AG04449 (cell line): ENCODE data around the gene GPD2.
"Not testable (repeated sequence)": the region's sequence is repeated elsewhere in the genome, so short reads cannot be mapped to it uniquely, and the experiment has no call there.

ENCODE experiments used
- CTCF ChIA-PET: fragments of 350-600 bp; formaldehyde crosslinking; extraction: SDS; loops from one replicate; lab custom pipeline; 2021; ENCODE audit warnings: antibody characterized with exemption; lab: Yijun Ruan, JAX
- POLR2A ChIA-PET: fragments of 400-600, 350-600 bp; formaldehyde crosslinking; extraction: SDS; loops from one replicate; lab custom pipeline; 2020; ENCODE audit warnings: antibody characterized with exemption, inconsistent platforms; lab: Yijun Ruan, JAX
- DNase-seq: peaks from one replicate; pipeline ENCODE4 v3.0.0-alpha.2; 2010; ENCODE audit warnings: low read depth, low spot score
- H3K4me3 ChIP-seq: 2 replicates; pipeline ENCODE4 v1.5.1; 2011; ENCODE audit warnings: low read depth, mild to moderate bottlenecking, control low read depth, low read length
- TF ChIP-seq, protein P1 (sequence below): IDR thresholded peaks from one replicate; pipeline ENCODE4 v1.5.1; 2011; ENCODE audit warnings: mild to moderate bottlenecking, moderate library complexity, low read length, control low read depth, inconsistent platforms; ENCODE audit not compliant: insufficient read depth; ENCODE audit errors: missing control alignments

Gene GPD2

GRCh38 chr2:156486614-156487013 is 50.4 kb downstream of the GPD2 start:
- CTCF ChIA-PET, result interaction anchor here (1.2 kb wide), 1 partner anchor 152 kb away, joined by 4 read pairs; no protein-coding TSS in a partner anchor
- TF ChIP-seq, protein P1, sequence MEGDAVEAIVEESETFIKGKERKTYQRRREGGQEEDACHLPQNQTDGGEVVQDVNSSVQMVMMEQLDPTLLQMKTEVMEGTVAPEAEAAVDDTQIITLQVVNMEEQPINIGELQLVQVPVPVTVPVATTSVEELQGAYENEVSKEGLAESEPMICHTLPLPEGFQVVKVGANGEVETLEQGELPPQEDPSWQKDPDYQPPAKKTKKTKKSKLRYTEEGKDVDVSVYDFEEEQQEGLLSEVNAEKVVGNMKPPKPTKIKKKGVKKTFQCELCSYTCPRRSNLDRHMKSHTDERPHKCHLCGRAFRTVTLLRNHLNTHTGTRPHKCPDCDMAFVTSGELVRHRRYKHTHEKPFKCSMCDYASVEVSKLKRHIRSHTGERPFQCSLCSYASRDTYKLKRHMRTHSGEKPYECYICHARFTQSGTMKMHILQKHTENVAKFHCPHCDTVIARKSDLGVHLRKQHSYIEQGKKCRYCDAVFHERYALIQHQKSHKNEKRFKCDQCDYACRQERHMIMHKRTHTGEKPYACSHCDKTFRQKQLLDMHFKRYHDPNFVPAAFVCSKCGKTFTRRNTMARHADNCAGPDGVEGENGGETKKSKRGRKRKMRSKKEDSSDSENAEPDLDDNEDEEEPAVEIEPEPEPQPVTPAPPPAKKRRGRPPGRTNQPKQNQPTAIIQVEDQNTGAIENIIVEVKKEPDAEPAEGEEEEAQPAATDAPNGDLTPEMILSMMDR, result no peak
- POLR2A ChIA-PET, result no interaction called here
- no peak overlapping the region for H3K4me3 ChIP-seq
- no peak for DNase-seq

DNA sequence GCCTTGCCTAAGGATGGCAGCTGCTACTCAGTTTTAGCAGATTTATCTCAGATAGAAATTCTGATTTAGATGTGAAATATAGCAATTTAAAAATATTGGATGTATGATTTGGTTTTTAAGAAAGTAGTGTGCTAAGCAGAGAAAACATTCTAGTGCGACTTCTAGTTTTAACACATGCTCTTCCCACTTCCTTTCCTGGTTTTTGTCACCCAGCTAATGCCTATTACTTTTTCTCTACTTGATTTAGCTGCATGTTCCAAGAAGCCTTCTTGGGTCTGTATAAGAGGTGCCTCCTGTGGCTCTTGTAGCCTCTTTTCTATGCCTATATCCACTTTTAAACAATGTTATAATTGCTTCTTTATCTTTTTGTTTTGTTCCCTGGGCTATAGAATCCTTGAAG is 53.0 kb downstream of the GPD2 start:
- TF ChIP-seq, protein P1, result no peak
- no peak for DNase-seq
- no peak overlapping the region for H3K4me3 ChIP-seq
- ChIA-PET POLR2A (no interaction called here), CTCF (no interaction called here)

DNA sequence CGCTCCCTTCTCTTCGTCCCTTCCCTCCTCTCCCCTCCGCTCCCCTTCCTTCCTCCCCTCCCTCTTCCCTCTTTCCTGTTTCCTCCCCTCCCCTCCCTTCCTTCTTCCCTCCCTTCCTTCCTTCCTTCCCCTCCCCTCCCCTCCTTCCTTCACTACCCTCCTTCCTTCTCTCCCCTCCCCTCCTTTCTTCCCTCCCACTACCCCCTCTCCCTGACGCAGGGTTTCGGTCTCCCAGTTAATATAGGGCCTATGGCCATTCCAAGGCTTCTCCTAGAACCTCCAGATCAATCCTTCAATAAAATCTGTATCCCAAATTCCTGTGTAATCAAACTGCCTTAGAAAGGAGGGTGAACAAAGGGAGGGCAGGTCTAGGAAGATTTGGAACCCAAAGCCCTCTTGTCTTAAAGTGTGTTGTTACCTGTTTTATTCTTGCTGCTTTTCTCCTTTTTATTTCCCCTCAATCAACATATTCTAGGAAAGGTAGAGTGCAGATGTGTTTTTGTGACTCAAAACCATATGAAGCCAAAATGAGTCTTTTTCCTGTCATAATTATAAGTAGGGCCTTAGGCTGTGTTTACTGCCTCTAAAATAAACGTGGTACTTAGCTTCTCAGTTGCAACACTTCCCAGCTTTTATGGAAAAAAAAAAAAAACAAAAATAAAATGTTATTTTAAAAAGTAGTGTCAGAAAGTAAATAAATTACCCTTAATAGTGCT is 53.7 kb downstream of the GPD2 start:
- H3K4me3 ChIP-seq, result no peak overlapping the region
- ChIA-PET POLR2A (no interaction called here), CTCF (no interaction called here)
- TF ChIP-seq, protein P1, result no peak
- no peak for DNase-seq

- POLR2A ChIA-PET, result no interaction called here
- TF ChIP-seq, protein P1, result no peak
- no peak for DNase-seq
- CTCF ChIA-PET, result no interaction called here
- no peak overlapping the region for H3K4me3 ChIP-seq
These were observed 54.3 kb downstream of the GPD2 start for GRCh38 chr2:156490466-156490840.

DNA sequence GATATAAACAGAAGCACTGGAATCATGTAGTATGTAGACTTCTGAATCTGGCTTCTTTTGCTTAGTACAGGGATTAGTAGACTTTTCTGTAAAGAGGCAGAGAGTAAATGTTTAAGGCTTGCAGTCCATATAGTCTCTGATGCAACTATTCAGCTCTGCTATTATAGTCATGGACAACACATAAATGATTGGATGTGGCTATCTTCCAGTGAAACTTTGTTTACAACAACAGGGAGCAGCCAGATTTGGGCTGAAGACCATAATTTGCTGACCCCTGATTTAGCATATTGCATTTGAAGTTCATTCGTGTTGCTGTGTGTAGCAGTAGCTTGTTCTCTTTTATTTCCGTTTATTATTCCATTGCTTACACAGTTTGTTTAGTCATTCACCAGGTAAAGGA is 55.0 kb downstream of the GPD2 start:
- ChIA-PET CTCF (no interaction called here), POLR2A (no interaction called here)
- no peak overlapping the region for H3K4me3 ChIP-seq
- no peak for DNase-seq
- TF ChIP-seq, protein P1, result no peak

DNA sequence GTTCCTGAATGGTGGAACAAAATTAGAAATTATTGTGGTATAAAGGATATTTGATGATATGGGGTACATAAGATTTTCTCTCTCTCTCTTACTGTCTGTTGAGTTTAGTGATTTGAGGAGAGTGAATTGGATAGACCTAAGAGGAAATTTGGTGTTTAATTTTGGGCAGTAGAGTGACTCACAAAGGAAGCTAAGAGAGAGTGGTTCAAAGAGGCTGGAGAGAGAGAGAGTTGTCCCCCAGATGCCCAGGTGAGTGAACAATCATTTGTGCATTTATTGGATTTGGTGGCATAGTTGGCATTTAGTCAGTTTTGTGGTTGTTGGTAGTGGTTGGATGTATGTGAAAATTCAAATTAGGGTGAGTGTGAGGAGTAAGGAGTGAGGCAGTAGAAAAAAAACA is 56.8 kb downstream of the GPD2 start:
- ChIA-PET POLR2A (interaction anchor here (0.7 kb wide), 1 partner anchor 715 kb away, joined by 3 read pairs; no protein-coding TSS in a partner anchor), CTCF (no interaction called here)
- no peak for DNase-seq
- TF ChIP-seq, protein P1, result no peak
- H3K4me3 ChIP-seq, result no peak overlapping the region

DNA sequence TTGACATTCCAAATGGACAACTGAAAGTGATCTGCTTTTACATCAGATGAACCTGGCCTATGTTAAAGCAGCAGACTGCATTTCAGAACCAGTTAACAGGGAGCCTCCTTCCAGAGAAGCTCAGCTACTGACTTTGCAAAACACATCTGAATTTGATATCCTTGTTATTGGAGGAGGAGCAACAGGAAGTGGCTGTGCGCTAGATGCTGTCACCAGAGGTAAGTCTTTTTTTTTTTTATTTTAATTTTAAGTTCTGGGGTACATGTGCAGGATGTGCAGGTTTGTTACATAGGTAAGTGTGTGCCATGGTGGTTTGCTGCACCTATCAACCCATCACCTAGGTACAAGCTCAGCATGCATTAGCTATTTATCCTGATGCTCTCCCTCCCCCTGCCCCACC is 59.8 kb downstream of the GPD2 start:
- DNase-seq, POLR2A ChIA-PET, H3K4me3 ChIP-seq: not testable (repeated sequence)
- CTCF ChIA-PET, result interaction anchor here (1.1 kb wide), 1 partner anchor 30 kb away, joined by 3 read pairs; no protein-coding TSS in a partner anchor
